Thoracic aorta (tissue), 2 donors: Measurements from ENCODE around the gene PTPRN2. TPM values are rescaled to one million over a fixed set of nuclear protein-coding genes. Genes with fewer than 3 reads are reported as not detected.
"Not testable (repeated sequence)": the region's sequence is repeated elsewhere in the genome, so short reads cannot be mapped to it uniquely, and the experiment has no call there.

Experiments used
- ATAC-seq: fragments of 150-250 bp; one replicate; pipeline ENCODE4 v1.8.0; 2017; ENCODE audit warnings: low read depth; ENCODE audit not compliant: insufficient number of reproducible peaks, low FRiP score
- DNase-seq: peaks from one replicate; pipeline ENCODE4 v3.0.0-alpha.2; 2020; ENCODE audit warnings: low spot score
- H3K27ac ChIP-seq, 2 donors: fragments of 200-600 bp; sonication (generic); 1 replicate in 1 of 2; 2 replicates in 1 of 2; pipeline ENCODE4 v1.5.1; 2016; ENCODE audit warnings: mild to moderate bottlenecking in 2 of 2, moderate library complexity in 2 of 2
- H3K27me3 ChIP-seq: fragments of 200-600 bp; sonication (generic); replicated peaks from 2 replicates; pipeline ENCODE4 v1.6.0; 2016; ENCODE audit warnings: mild to moderate bottlenecking; ENCODE audit not compliant: insufficient read depth
- H3K36me3 ChIP-seq: fragments of 200-600 bp; sonication (generic); one replicate; pipeline ENCODE4 v1.5.1; 2016
- H3K4me1 ChIP-seq, 2 donors: fragments of 200-600 bp; sonication (generic); 1 replicate in 1 of 2; 2 replicates in 1 of 2; pipeline versions ENCODE4 v1.5.1 to v1.6.0; 2016; ENCODE audit warnings: low read depth in 2 of 2, mild to moderate bottlenecking in 1 of 2; ENCODE audit not compliant: control insufficient read depth in 1 of 2
- H3K4me3 ChIP-seq: fragments of 200-600 bp; sonication (generic); 2 replicates; pipeline ENCODE4 v1.5.1; 2016; ENCODE audit warnings: mild to moderate bottlenecking
- H3K9me3 ChIP-seq: fragments of 200-600 bp; sonication (generic); 2 replicates; pipeline ENCODE4 v1.5.1; 2016
- total RNA-seq, 2 donors: library from RNA; depleted of rRNA; stranded (reverse); fragments of >200 nt; gene quantifications; one replicate each; pipeline versions ENCODE4 v1.1.0 to v1.2.3, GENCODE V29; 2016
- TF ChIP-seq, protein P1 (sequence below): fragments of 200-600 bp; sonication (generic); IDR thresholded peaks from one replicate; pipeline ENCODE4 v1.5.1; 2019; ENCODE audit warnings: antibody characterized with exemption

The PTPRN2 gene
- total RNA-seq, 2 donors from 2014 or later, result 2.2 to 3.1 TPM

DNA sequence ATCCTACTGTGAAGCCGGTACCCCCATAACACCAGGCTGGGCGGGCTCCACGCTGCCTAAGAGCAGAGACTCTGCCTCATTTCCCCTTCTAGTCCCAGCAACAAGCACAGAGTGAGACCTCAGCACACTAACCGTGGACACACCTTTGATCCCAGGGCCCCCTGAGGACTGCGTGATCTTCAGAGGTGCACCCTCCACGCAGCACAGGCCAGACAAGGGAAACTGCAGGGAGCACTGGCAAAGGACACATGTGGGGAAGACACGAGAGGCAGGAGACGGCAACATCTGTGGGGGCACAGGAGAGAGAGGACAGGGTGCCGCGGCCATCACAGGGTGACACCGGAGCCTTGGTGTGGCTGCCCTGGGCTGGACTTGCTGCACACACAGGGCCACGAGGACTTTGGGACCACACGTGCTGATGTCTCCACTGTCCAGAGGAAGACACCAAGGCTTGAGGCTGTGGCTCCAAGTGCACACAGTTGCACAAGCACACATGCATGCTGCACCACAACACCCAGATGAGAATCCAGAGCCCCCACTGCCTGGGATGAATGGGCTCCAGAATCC is 128.8 kb downstream of the PTPRN2 start:
- H3K4me1 ChIP-seq, result no peaks in the 10 kb centered on the region
- H3K27me3 ChIP-seq, result no peaks in the 10 kb centered on the region
- no peaks in the 10 kb centered on the region for H3K9me3 ChIP-seq
- DNase-seq (no peak), ATAC-seq (no peak)
- TF ChIP-seq, protein P1, sequence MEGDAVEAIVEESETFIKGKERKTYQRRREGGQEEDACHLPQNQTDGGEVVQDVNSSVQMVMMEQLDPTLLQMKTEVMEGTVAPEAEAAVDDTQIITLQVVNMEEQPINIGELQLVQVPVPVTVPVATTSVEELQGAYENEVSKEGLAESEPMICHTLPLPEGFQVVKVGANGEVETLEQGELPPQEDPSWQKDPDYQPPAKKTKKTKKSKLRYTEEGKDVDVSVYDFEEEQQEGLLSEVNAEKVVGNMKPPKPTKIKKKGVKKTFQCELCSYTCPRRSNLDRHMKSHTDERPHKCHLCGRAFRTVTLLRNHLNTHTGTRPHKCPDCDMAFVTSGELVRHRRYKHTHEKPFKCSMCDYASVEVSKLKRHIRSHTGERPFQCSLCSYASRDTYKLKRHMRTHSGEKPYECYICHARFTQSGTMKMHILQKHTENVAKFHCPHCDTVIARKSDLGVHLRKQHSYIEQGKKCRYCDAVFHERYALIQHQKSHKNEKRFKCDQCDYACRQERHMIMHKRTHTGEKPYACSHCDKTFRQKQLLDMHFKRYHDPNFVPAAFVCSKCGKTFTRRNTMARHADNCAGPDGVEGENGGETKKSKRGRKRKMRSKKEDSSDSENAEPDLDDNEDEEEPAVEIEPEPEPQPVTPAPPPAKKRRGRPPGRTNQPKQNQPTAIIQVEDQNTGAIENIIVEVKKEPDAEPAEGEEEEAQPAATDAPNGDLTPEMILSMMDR, result no peak
- no peak overlapping the region for H3K27ac ChIP-seq
- no peaks in the 10 kb centered on the region for H3K36me3 ChIP-seq
- no peak overlapping the region for H3K4me3 ChIP-seq

DNA sequence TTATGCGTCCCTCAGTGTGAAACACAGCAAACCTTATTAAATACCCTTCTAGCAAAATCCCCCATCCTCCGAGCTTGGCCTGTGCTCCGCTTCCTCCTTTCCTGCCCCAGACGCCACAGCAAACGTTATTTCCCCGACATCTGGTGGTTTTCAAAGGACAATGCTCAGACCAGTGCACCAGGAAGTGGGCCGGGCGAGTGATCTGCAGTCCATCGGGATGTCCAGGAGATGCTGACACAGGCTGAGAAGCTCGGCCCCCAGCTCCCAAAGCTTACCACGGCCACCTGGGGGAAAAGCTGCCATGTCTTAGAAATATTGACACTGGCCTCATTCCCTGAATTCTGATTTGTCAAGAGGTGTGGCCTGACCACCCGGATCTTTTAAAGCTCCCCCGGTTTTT is 129.5 kb downstream of the PTPRN2 start:
- ATAC-seq, result no peak

DNA sequence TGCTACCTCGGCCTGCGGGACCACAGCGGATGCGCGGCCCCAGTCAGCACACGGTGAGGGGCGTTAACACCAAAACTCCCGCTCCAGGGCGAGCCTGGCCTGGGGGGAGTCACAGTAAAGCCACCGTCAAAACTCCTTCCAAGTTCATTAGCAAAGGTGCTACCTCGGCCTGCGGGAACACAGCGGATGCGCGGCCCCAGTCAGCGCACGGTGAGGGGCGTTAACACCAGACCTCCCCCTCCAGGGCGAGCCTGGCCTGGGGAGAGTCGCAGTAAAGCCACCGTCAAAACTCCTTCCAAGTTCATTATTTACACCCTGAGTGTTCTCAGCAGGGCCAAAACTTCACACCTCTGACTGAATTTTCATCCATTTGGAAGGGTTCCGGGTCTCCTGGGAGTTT is 130.0 kb downstream of the PTPRN2 start:
- H3K27ac ChIP-seq, DNase-seq, H3K4me3 ChIP-seq, H3K27me3 ChIP-seq, ATAC-seq, H3K4me1 ChIP-seq, H3K9me3 ChIP-seq, H3K36me3 ChIP-seq: not testable (repeated sequence)

More for the DNA sequence above, 129.5 kb downstream of the PTPRN2 start:
- no peaks in the 10 kb centered on the region for H3K4me1 ChIP-seq
- no peaks in the 10 kb centered on the region for H3K27me3 ChIP-seq
- no peaks in the 10 kb centered on the region for H3K36me3 ChIP-seq
- H3K4me3 ChIP-seq, result no peak overlapping the region
- no peak overlapping the region for H3K27ac ChIP-seq
- H3K9me3 ChIP-seq, result no peaks in the 10 kb centered on the region
- DNase-seq, result no peak
- TF ChIP-seq, protein P1, result no peak

DNA sequence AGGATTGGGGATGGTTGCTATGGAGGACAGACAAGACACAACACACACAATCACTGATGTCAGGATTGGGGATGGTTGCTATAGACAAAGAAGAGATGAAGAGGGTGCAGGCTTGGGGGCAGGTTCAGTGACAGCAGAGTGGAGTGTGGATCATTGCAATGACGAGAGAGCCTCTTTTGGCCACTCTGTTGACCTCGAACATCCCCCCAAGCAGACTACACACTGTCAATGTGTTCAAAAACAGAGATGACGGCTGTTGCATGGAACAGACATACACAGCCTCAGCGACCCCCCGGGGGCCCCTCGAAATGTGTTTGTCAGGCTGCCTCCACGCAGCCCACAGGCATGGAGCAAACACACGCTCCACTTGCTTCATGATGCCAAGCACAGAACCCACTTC is 133.0 kb downstream of the PTPRN2 start:
- TF ChIP-seq, protein P1, result no peak
- no peaks in the 10 kb centered on the region for H3K27me3 ChIP-seq
- no peak for DNase-seq

DNA sequence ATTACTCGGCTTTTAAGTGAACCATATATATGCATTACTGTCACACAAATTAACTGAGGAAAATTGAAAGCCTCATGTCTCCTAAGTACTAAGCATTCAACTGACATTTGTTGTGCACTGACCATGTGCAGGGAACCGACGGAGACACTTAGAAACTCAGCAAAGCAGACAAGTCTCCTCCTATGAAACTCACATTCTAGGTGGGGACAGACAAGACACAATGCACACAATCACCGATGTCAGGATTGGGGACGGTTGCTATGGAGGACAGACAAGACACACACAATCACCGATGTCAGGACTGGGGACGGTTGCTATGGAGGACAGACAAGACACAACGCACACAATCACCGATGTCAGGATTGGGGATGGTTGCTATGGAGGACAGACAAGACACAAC is 134.0 kb downstream of the PTPRN2 start:
- Histone ChIP-seq H3K27ac (no peak overlapping the region), H3K9me3 (no peaks in the 10 kb centered on the region), H3K27me3 (no peaks in the 10 kb centered on the region), H3K4me3 (no peak overlapping the region), H3K36me3 (no peaks in the 10 kb centered on the region), H3K4me1 (no peaks in the 10 kb centered on the region)
- DNase-seq (no peak), ATAC-seq (no peak)
- TF ChIP-seq, protein P1, result no peak

More for the DNA sequence above, 133.0 kb downstream of the PTPRN2 start:
- H3K4me1 ChIP-seq, result no peaks in the 10 kb centered on the region
- H3K9me3 ChIP-seq, result no peaks in the 10 kb centered on the region
- H3K27ac ChIP-seq, result no peak overlapping the region
- H3K4me3 ChIP-seq, result no peak overlapping the region
- ATAC-seq, result no peak
- H3K36me3 ChIP-seq, result no peaks in the 10 kb centered on the region

DNA sequence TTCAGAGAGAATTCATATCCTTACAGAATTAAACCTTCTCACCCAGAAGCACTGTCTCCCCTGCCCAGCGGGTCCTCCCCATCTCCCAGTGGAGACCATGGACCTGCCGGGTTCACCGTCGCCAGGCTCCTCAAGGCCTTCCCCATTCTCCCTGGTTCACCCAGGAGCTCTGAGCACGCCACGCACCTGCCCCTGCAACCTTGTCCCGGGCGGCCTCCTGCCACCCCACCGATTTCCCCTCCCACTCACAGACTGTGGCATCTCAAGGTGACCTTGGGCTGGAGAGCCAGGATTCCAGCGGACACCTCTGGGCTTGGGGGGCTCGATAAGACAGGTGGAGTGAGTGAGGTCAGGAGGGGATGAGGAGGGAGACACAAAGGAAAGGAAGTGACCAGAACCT is 135.3 kb downstream of the PTPRN2 start:
- Histone ChIP-seq H3K27ac (no peak overlapping the region), H3K36me3 (no peaks in the 10 kb centered on the region), H3K4me1 (no peaks in the 10 kb centered on the region), H3K27me3 (no peaks in the 10 kb centered on the region), H3K9me3 (no peaks in the 10 kb centered on the region), H3K4me3 (no peak overlapping the region)
- TF ChIP-seq, protein P1, result no peak
- no peak for DNase-seq
- ATAC-seq, result no peak
